ENCODE data around the gene RNF130.
"Not testable (repeated sequence)": the region's sequence is repeated elsewhere in the genome, so short reads cannot be mapped to it uniquely, and the experiment has no call there.

The RNF130 gene

DNA sequence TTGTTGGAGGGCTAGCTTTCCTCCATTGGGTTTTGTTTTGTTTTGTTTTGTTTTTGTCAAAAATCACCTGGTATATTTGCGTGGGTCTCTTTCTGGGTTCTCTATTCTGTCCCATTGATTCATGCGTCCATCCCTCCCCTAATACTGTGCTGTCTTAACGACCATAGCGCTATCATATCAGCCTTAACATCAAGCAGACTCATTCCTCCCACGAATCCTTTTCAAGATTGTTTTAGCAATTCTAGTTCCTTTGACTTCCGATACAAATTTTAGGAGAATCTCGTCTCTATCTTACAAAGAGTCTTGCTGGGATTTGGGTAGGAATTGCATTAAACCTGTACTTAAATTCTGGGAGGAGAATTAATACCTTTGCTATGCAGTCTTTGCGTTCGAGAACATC is 31.1 kb upstream of the RNF130 start:
- DNase-seq (ENCODE audit: low read depth) = no peak

DNA sequence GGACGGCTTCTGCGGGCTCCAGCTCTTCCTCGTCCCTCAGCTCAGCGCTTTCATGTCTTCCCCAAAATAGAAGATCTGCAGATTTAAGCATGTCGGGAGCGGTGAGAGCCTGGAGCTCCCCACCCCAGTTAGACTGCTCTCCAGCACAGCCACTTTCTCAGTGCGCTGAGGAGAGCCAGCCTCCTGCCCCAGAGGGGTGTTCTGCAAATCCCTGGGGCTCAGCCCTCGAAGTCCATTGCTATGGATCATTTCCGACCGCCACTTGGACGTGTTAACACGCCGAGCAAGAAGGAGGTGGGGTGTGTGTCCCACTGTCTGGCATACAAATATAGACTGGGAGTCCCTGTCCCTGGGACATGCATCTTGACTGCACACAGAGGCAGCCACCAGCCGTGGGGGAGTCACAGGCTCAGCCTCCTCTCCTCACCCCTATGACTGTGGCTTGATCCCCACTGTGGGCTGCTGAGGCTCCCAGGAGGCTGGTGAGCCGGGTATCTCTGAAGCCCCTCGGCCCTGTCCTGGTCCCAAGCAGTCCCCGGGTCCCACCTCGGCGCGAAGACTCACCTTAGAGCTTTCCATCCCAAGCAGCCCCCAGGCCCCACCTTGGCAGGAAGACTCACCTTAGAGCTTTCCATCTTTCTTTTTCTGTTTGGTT is 30.0 kb upstream of the RNF130 start:
- DNase-seq (ENCODE audit: low read depth) = no peak

- DNase-seq (ENCODE audit: low read depth) = no peak
Measured at GRCh38 chr5:180100621-180101450, 29.3 kb upstream of the RNF130 start.

DNA sequence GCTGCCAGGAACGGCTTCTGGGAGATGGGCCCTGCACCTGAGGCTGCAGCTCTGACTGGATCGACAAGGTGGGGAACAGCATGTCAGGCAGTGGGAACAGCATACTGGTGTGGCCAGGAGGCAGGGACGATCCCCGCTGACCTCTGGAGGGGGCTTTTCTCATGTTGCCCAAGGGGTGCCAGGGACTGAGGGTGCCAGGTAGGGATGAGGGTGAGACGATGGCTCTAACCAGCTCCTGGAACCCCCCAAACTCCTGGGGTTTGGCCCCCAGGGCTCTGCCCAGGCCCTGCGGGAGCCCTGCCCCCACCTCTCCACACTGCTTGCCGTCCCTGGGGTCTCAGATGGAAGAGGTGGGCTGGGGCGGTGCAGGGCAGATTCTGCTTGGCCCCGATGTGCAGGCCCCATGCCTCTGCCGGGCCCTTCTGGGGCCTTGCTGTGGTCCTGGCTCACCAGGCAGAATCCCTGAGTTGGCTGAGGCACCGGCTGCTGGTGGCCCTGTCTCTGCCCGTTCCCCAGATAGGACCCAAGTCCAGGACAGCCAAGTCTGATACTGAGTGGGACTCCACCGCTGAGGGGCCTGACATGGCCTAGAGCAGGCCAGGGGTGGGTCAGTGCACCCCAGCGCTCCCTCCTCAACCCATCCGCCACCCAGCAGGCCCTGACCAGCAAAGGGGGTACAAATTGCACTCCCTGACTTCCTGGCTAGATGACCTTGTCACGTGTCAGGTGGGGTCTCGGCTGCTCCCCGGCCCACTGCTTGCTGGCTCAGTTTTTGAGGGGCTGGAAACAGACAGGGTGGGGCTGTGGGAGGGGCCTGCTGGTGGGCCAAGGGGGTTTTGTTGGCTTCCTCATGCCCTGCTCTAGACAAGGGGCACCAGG is 28.4 kb upstream of the RNF130 start:
- no peak for DNase-seq (ENCODE audit: low read depth)

DNA sequence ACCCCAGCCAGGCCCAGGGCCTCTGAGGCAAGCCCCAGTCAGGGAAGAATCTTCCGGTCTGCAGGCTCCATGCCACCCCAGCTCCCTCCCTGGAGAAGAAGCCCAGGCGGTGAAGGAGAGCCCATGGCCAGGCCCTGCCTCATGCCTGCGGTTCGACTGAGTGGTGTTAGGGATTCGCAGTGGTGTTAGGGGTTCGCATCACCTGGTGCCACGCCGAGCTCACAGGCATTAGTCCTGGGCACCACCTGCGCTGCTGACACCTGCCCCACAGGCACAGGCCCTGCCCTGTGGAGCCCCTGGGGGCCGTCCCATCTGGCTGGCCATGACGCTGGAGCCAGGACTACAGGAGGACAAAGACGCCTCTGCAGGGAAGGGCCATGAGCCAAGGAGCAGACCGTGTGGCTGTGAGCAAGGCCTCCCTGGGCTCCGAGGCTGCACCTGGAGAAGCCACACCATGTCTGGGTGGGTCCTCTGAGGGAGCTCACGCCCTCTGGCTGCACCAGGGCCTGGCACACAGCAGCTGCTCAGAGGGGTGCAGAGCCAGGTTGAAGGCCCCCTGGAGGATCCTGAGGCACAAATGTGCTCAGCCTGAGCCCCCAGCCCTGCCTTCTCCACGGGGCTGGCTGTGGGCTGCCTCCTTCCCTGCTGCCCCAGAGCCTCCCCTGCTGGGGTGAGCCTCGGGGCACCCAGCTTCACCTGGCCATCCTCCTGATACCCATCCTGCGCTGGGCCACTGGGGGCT is 27.6 kb upstream of the RNF130 start:
- DNase-seq (ENCODE audit: low read depth) = no peak

DNA sequence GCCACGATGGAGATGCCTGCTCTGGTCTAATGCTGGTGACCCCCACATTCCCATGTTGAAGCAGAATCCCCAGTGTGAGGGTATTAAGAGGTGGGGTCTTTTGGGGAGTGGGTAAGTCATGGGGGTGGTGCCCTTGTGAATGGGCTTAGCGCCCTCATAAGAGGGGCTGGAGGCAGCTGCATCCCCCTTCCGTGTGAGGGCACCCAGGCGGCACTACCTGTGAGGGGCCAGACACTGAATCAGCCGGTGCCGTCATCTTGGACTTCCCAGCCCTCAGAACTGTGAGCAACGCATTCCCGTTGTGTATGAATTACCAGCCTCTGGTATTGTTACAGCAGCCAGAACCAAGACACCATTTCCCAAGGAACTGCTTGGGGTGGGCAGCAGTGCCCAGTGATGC is 27.0 kb upstream of the RNF130 start:
- DNase-seq (ENCODE audit: low read depth) = no peak

DNA sequence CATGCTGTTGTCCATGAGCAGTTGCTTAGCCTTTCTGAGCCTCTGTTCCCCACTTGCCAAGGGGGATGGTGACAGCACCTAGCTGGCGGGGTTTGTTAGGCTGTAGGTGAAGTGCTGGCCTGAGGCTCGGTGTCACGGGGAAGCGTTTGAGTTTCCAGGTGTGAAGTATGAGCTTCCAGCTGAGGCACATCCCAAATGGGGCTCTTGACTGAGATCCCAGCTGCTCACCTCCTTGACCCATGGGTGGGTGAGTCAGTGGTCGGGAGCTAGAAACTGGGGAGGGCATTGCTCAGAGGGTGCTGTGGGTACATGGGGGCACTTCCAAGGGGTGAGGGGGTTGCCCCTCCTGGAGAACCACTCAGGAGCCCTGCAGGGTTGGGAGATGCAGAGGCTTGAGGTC is 26.4 kb upstream of the RNF130 start:
- DNase-seq (ENCODE audit: low read depth) = no peak

GRCh38 chr5:180097163-180097894 is 25.8 kb upstream of the RNF130 start:
- DNase-seq (ENCODE audit: low read depth) = no peak

- no peak for DNase-seq (ENCODE audit: low read depth)
Measured at GRCh38 chr5:180096616-180097015, 25.1 kb upstream of the RNF130 start.

GRCh38 chr5:180095545-180095944 is 24.0 kb upstream of the RNF130 start:
- DNase-seq (ENCODE audit: low read depth) = no peak

DNA sequence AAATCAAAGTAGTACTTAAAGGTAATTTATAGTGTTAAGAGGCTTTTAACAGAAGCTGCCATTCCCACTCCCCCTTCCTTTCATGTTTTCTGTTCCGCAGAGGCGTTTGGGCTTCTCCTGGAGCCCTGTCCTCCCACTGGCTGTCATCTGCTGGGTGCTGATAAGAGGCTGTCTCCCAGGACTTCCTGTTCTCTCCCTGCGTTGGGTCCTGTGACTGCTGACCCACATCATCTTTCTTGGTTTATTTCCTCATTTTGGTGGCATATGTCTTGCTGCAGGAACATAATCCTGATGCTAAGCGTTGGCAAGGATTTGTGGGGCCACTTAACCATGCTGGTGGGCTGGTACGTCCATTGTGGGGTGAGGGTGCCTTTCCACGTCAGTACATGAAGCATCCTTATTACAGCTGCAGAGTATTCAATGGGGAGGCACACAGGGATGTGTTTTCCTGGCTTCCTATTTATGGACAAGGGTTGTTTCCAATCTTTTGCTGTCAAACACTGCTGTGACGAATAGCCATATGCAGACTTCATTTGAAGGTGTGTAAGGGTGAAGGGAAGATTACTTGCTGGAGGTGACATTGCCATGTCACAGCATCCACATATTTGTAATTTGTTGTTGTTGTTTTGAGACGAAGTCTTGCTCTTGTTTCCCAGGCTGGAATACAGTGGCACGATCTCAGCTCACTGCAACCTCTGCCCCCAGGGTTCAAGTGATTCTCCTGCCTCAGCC is 22.3 kb upstream of the RNF130 start:
- peak; percentile 65 for DNase-seq (ENCODE audit: low read depth)

DNA sequence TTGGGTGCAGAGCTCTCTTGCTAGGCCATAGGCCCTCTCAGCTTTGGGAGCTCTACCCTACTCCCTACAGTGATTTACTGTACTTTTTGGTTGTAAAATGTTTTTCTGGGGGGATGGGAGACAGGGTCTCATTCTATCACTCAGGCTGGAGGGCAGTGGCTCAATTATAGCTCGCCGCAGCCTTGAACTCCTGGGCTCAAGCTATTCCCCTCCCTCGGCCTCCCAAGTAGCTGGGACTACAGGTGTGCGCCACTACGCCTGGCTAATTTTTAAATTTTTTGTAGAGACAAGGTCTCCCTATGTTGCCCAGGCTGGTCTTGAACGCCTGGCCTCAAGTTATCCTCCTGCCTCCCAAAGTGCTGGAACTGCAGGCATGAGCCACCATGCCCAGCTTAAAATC is 21.7 kb upstream of the RNF130 start:
- DNase-seq (ENCODE audit: low read depth) = no peak

DNA sequence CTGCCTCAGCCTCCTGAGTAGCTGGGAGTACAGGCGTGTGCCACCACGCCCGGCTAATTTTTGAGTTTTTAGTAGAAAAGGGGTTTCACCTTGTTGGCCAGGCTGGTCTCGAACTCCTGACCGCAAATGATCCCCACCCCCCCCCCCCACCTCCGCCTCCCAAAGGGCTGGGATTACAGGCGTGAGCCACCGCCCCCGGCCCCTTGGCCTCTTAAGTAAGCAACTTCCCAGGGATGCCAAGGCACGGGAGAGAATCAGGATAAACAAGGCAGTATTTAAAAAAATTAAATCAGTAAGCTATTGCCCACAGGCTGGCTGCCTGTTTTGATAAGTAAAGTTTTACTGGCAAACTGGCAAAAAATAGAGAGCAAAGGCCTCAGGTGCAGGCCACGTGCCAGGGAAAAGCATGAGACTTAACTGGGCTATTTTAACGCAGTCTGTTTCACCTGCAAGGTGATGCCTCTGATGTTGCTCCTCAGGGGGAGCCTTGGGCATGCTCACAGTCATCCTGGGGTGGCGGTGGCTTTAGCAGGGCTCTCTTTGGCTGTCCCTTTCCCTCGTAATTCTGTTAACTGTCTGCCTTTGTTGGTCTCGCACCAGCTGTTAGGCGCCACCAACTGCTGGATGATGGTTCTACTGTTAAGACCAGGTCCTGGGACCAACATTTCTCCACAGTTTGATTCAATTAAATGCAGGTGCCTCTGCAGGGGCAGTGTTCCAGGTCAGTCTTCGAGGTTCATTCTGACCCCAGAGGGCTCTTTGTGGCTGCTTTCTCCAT is 19.4 kb upstream of the RNF130 start:
- no peak for DNase-seq (ENCODE audit: low read depth)

DNA sequence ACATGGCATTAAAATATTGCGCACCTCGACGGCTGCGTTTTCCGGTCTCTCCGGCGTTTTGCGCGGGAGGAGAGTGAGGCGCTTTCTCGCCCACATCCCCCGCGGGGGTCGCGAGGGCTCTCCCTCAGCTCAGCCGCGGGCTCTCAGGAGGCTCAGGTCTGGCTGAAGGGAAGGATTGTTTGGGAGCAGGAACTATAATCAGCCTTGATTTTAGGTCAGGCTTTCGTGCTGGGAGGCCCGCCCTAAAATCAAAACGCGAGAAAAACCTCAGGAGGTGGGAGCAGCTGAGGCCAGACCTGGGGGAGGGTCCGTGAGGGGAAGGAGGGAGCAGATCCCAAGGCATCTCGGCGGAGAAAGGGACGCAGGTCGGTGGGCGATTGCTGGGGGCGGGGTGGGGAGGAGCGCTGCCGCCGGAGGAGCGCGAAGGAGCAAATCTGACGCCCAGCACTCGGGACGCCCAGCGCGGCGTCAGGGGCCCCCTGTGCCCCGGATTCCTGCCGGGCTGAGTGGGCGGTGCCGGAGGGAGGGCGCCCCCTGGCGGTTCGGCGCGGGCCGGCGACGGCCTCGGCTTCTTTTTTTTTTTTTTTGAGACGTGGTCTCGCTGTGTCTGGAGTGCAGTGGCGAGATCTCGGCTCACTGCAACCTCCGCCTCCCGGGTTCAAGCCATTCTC is 18.7 kb upstream of the RNF130 start:
- DNase-seq (ENCODE audit: low read depth) = peak; percentile 44

DNA sequence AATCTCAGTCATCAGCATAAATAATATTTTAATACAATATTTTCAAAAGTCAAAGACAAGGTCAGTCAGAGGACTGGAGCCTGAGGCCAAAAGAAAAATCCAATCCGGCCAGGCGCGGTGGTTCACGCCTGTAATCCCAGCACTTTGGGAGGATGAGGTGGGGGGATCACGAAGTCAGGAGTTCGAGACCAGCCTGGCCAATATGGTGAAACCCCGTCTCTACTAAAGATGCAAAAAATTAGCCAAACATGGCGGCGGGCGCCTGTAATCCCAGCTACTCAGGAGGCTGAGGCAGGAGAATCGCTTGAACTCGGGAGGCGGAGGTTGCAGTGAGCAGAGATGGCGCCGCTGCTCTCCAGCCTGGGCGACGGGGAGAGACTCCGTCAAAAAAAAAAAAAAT is 18.1 kb upstream of the RNF130 start:
- DNase-seq (ENCODE audit: low read depth) = not testable (repeated sequence)

DNA sequence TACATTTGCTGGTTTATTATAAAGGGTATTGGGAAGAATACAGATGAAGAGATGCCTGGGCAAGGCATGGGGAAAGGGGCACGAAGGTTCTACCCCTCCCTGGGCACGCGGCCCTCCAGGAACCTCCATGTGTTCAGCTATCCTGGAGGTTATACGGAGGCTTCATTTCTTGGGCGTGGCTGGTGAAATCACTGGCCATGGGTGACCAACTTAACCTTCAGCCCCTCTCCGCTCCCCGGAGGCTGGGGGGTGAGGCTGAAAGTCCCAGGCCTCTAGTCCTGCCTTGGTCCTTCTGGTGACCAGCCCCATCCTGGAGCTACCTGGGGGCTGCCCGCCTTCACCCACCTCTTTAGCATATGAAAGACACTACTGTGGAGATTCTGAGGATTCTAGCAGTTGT is 17.0 kb upstream of the RNF130 start:
- no peak for DNase-seq (ENCODE audit: low read depth)

- DNase-seq (ENCODE audit: low read depth) = no peak
Measured at GRCh38 chr5:180086816-180087399, 15.3 kb upstream of the RNF130 start.

DNA sequence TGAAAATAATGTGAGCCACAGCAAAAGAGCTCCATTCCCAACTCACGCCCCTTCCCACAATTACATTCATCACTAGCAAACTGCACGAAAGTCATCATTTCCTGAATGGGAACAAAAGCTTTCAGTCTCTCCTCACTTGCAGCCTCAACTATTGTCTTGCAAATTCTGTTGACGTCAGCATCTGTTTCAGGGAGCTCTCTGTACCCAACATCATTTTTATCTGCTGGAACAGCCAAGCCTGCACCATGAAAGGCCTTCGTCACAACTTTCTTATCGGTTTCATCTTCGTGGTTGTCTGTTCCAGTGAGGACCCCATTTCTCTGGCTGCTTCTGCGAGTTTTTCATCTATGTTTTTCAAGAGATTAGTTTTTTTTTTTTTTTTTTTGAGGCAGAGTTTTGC is 14.3 kb upstream of the RNF130 start:
- no peak for DNase-seq (ENCODE audit: low read depth)

All from CMK (cell line).